ENCODE data around the gene ZBTB7C.

Gene ZBTB7C

DNA sequence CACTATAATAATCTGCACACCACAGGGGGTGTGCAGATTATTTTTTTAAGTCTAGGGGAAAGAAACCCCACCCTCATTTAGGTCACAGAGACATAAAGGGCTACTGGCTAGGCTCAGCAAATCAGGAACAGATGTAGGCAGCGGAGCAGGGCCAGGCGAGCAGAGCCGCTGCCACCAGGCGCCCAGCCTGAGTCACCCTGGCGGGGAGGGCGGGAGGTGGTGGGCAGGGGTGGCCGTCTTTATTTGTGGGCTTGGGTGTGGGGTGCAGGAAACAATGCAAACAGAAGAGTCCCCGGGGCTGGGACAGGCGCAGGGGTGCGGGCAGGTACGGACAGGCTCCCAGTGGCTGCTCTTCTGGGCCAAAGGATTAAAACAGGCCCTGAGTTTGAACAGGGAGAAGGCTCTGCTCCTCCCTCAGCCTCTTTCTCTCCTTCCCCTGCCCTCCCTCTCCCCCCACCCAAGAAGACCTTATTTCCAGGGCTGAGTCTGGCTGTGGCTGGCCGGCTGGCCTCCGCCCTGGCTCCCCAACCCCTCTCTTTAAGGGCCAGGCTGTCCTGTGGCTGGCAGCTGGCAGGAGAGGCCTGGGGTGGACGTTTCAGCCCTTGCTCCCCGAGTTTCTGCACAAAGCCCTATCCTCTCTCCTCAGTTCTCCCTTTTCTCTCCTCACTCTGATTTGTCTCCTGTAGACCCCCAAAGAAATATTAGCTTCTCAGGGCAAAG is 335.8 kb downstream of the ZBTB7C start:
- DNase-seq: no peak

DNA sequence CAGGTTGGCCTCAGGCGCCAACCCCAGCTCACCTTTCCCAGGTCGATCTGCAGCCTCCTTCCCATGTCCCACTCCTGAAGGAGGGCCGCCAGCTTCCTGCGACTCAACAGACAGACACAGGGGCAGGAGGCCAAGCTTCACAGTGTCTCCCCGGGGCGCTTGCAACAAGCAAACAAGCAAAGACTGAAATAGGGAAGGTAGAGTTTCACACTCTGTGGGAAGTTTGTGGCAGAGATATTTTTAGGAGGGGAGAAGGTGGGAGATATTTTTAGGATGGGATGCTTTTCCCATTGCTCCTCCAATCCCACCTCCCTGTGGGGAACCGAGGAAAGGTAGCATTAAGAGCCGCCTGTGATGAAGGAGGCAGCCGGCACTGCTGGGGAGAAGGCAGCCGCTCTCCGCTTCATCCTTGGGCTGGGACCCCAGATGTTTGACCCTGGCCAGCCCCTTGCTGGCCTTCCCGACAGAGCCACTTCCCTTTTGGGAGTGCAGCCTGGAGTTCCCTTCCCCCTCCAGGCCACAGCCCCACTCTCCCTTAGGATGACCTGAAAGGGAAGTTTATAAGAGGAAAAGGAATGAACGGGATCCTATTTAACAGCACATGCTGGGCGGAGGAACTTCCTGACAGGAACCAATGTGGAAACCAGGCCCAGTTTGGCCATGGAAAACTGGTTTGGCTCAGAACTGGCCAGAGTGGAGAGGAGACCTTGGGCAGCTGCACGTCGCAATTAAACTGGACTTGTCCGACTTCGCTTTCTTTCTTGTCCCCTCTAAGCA is 336.6 kb downstream of the ZBTB7C start:
- no peak for DNase-seq

DNA sequence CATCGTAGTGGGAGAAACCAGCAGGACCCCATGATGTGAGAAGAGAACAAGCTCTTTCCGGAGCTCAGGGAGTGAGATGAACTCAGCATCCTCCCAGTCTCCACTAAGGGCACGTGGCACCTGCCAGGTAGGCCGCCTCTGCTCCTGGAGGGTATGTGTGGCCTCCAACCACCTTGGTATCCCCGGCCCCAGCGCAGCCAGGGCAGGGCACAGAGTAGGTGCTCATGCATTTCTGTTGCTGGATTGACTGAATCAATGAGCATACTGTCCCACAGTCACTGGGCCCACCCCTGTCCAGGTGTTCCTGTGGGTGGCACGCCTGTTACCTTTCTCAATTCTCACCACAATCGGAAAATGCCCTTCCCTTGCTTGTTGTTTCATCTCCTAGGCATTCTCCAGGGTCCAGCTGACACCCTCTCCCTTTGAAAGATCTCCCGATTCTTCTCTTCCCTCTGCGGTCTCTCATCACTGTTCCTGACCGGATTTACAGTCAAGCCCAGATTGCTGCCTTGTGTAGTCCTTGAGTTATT is 340.2 kb downstream of the ZBTB7C start:
- DNase-seq: no peak

DNA sequence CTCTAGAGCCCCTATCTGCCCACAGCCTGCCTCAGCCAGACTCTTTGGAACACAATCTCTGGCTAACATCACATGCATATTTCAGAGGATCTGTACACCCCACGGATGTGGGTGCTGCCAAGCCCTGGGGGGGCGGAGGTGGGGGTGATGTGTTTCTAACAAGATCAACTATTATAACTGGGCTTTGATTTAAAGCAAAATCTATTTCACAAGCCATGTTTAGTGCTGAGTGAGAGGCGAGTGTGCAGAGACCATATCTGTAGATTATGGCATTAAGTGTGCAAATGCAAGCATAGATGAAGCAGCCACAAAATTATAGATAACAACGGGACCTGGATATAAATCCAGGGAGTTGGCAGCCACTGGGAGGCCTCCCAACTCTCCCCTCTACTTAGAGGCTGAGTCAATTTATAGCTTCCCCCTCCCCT is 342.9 kb downstream of the ZBTB7C start:
- no peak for DNase-seq

DNA sequence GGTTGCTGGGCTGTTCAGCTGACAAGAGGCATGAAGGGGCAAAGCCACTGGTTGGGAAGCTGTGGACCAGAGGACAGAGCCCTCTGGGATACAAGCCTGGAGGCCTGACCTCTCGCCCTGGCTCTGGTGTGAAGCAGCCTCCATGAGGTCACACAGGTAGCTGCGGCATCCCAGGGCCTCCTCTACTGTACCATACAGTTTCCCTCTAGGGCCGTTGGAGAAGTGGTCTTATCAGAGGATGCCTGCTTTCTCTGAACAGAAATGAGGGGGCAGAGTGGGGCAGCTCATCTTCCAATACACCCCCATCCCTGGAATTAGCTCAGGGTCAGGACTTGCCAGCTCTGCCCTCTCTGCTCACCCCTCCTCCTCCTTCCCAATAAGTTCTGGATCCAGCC is 343.6 kb downstream of the ZBTB7C start:
- no peak for DNase-seq

DNA sequence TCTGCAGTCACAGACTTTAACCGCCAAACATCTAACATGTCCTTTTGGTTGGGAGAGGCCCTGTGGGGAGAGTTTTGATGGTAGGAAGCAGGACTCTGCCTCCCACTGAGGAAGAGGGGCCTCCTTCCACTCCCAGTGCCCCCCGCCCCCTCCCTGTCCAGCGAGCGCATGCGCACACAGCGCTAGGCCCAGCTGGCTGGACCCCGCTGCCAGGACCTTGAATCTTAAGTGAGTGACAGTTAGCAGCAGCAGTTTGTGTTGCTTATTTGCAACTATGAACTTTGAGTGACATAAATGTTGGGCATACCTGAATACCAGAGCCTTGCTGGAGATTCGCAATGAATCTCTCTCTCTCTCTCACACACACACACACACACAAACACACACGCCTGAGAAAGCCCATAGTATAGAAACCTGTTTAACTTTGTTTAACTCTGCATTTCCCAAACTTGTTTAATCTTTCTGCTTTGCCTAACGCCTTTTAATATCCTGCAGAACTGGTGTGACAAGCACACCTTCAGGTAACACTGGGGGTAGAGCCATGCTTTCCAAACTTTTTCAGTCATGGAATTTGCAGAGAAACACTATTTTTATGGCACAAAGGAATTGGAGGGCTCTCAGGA is 344.1 kb downstream of the ZBTB7C start:
- no peak for DNase-seq

DNA sequence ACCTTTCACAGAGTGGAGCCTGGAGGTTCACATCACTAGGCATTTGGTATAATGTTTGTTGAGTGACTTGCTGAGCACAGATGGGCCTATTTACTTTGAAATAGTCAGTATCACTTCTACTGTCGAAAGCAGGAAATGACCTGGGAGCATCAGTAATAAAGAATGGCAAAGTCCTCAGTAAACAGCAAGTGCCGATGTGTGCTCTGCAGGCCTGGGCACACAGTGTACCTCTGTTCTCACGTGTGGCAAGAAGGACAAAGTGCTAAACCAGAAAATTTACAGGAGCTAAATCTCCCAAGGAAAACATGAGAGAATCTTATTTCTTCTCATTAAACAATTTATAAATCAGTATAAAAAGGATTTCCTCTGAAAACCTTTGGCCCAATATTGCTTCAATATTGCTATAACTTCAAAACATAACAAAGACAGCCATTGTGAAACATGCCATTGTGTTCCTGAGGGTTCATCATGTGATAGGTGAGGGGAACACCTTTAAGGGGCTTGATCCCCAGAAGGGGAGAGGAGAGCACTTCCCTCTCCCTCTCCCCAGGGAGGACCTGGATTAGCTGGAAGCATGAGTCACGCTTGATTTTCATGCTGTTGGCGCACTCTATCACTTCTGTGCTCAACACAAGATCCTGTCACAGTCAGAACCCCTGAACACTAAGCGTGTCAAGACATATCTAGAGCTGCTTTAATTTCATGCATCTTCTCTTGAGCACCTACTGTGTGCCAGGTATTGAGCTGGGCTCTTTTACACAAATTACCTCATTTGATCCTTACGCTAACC is 347.2 kb downstream of the ZBTB7C start:
- DNase-seq: no peak

DNA sequence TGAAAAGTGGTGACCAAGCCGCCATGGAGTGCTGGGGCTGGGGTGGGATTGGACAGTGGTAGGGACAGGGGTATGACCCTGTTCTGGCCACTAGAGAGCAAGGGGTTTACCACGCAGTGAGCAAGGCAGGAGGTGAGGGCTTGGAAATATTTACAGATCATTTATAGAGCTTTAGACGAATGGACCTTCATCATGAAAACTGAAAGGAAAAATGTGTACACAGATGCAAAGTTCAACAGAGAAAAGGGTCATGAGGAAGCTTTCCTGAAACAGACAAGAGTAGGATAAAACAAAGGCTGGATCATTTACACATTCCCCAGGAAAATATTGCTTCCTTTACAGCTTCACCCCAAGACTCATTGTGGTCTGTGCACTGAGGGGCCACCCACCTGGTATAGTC is 348.2 kb downstream of the ZBTB7C start:
- DNase-seq: no peak

DNA sequence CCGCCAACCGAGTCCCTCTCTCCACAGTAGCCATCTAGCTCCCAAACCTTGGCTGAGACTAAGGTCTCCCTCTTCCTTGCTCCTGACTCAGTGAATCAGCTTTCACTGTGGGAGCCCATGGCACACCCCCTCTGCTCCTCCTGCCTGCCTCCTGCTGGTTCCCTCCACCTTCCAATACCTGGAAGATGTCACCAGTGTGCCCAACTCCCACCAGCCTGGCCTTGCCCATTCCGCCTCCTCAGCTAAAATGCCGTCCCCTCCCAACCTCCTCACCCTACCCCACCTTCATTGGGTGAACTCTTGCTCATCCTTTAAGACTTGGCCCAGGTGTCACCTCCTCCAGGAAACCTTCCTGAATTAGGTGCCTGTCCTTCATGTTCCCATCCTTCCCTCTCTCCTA is 348.8 kb downstream of the ZBTB7C start:
- no peak for DNase-seq

DNA sequence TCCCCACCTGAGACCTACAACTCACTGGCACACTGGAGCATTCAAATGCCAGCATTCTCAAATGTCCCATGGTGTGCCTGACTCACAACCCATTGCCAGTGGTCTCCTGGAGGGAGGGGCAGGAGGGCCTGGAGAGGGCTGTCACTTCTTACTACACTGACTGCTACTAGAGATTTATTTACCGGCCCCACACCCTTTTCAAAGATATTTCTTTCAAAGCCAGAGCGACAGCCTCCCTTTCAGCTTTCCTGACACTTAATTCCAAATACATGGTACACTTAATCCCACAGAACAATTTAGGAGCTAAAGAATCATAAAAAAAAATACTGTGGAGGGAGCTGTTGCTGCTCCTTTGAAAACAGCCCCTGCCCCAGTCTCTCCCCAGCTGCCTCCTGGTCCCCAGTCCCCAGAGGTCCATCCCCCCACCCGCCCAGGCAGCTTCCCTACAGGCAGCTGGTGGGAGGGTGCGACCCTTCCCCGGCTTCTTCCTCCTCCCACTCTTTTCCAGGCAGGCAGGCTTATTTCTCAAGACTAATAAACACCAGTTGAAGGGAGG is 349.6 kb downstream of the ZBTB7C start:
- DNase-seq: no peak

DNA sequence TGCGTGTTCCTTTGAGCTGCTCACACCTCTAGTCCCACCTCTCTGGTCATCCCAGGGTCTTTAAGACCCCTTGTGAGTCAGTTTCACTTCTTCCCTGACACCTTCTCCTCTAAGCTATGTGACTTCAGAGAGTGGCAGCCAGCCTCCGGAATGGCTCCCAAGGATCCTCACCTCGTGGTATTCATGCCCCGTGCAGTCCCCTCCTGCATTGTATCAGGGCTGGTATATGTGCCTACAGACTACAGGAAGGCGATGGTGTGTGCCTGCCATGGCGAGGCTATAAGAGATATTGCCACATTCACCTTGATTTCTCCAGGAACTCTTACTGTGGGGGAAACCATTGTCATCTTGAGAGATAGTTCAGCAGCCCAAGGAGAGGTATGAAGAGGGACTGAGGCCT is 350.7 kb downstream of the ZBTB7C start:
- no peak for DNase-seq

DNA sequence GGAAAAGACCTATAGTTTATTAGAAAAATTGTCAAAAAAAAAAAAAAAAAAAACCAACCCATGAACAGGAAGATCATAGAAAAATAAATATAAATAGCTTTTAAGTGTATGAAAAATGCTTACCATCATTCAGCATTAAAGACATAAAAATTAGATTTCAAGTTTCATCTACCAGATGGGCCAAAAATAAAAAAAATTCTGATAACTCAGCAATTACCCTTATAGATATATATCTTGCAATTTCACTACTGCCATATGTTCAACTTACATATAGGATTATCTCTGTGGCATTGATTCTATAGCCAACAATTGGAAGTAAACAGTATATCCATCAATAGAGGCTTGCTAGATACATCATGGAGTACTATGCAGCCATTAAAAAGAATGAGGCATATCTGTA is 352.2 kb downstream of the ZBTB7C start:
- no peak for DNase-seq

DNA sequence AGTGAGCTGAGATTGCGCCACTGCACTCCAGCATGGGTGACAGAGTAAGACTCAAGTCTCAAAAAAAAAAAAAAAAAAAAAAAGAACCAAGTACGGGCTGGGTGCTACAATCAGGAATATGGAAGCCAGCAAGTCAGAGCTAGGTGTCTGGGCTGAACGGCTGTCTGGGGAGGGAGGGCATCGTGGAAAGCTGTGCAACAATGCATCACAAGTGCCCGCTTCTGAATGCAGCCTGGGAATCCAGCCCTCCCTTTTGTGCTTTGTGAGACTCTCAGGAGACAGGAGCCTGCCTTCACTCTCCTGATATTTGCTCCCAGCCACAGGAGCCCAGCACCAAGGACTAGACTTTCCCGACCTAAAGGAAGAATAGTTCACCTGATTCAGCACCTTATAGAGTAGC is 353.8 kb downstream of the ZBTB7C start:
- DNase-seq: no peak

DNA sequence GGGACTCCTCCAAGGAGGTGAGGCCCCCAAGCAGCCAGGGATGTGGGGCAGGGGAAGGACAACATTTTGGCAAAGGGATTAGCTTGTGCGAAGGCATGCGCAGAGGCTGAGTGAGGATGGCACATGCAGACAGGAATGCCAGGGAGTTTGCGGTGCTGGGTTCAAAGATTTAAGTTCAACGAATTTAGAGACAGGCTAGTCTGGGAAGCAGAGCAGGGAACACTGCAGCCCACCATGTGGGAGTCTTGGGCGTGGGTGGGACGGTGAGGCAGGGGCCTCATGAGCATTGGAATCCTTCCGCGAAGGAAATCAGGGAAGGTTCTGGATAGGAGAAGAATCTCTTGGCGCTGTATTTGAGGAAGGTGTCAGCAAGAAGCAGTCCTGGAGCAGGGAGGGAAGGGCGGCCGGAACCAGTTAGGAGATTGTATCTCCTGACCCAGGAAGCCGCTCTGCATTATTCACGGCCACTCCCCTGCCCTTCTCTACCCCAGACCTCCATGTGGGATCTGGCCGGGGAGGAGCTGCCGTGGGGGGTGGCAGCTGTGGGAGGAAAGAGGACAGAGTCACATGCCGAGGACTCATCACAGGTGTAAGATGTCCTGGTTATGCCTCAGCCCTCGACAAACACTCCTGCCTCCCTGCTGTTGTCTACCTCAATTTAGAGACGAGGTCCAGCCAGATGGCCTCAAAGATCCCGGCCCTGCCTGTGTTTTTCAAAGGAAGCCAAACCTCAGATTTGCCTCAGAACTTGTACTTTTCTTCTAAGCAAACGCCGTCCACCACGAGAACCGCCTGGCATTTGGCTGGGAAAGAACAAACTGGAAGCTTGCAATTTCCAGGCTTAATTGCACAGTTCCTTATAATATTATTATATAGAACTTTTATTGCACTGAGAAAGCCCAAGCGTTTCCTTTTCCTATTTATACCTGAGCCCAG is 355.0 kb downstream of the ZBTB7C start:
- DNase-seq: no peak

DNA sequence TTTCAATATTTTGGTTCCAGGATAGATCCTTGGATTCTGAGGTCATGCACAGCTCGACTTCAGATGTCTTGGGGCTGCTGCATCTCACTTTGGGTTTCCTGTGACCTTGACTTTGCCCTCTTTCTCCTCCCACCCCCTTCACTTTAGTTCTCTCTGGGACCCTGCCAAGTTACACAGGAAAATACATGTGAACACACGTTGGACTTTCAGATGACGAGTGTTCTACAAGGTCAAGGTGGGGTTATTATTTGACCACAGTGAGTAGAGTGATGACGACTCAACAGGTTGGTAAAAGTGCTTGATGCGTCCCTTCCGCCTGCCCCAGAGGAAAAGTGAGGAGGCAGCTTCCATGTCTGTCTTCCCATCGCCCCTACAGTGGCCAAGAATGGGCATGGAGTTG is 356.3 kb downstream of the ZBTB7C start:
- DNase-seq: no peak

DNA sequence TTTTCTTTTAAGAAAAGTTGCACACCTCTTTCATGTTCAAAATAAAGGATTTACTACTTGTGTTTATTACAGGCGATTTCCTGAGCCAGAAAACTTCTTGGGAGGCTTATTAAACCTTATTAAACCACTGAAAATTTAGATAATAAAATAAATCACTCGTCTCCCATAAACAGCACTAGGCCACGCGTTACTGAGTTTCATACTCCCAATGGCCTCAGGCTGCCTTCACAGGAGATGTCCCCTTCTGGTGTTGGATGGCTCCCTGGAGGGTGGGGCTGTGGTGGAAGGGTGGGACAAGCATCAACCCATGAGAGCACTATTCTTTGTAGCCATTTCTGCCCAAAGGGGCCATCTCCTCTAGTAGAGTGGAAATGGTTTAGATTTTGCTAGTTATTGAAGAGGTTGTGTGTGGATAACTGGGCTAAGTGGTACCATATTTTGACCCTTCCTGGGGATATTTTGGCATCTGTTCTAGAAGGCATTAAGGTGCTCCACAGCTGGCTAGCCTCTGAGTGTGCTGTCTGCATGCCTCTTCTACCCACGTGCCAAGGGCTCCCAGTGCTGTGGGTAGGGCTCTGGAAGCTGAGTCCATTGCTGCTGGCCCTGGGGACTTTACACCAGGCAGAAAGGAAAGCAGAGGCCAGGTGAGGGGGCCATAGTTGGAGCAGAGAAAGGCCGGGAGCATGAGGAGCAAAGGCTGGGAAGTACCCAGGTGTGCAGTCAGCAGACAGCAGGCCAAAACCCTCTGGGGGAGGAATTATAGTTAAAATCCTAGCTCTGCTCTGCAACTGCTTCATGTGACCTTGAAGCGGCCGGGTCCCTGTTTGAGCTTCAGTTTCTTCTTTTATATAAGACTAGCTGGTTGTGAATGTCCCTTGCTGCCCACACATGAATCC is 357.0 kb downstream of the ZBTB7C start:
- no peak for DNase-seq

DNA sequence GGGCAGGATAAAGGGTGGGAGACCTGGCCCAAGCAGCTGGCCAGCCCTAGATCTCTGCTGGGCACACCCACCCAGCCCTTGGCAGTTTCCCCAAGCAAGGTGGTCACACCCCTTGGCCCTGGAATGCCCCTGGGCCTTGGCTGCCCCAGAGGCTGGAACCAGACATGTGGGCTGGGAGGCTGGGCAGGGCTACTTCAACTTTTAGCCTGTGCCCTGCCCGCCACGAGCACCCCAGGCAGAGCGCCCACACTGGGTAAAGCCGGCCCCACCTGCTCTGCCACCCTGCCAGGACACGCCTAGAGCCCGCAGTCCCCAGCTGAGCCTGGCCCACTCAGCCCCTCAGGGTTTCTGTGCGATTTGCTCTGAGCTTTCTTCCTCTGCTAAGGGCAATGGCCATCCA is 359.0 kb downstream of the ZBTB7C start:
- no peak for DNase-seq

DNA sequence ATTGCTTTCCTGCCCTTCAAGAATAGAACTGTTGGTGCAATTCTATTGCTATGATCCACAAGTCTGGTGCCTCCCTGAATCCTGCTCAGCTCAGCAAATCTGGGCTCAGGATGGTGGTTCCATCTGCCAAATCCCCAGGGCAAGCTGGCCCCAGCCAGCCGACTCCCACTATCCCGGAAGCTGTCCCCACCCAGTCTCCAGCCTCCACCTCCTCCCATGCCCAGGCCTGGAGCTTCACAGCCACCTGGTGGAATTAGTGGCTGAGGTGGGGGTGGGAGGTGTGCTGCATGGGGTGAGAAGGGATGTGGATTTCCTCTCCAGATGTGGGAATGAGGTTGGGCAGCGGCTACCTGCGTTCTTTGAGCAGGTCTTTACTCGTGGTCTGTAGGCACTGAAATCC is 359.4 kb downstream of the ZBTB7C start:
- DNase-seq: no peak

DNA sequence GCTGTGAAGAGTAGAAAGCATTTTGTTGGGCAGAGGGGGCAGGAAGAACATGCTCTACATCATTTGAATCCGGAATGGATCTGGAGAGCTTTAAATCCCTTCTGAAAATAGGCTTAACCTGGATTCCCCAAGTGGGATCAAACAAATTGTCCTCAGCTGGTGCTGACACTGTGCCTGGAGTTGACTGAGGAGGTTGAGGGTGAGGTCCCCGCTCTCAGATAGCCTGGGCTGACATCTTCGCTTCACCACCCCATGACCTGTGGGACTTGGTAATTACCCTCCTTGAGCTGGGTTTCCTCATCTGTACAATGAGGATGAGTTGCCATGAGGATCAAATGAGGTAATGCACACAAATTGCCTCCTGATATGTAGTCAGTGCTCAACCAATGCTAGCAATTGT is 360.9 kb downstream of the ZBTB7C start:
- no peak for DNase-seq

DNA sequence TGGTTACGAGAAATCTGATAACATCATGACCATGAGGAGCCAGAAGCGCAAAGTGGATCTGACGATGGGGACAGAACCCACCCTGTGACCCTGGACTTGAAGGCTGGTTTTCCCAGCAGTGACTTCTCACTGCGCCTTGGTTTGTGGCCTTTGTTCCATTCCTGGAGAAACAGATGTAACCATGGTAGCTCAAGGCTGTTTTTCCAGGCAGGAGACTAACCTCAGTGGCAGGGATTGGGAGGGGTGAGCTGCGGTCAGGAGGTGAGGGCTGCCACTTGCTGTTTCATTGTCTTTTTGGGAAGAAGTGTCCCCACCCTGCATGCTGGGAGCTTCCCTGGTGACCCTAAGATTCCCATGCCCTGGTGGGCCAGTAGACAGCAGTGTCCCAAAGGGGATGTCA is 362.3 kb downstream of the ZBTB7C start:
- DNase-seq: no peak

DNA sequence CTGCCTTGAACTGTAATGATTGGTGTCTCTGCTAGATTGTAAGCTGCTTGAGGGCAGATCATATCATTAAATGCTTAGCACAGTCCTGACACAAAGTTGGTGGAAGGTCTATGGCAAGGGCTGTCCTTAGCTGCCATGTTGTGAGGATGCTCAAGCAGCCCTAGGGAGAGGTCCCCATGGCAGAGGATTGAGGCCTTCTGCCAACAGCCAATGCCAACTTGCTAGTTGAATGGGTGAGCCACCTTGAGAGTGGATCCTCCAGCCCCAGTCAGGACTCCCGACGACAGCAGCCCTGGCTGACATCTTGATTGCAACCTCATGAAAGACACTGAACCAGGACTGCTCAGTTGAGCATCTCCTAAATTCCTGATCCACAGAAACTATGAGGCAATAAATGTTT is 363.4 kb downstream of the ZBTB7C start:
- DNase-seq: no peak

Data from activated CD8-positive, alpha-beta memory T cell treated with anti-CD3 and anti-CD28 coated beads, Interleukin-2, amount 50 U/mL, for 48 hours (primary cell).